Measurements from ENCODE around the gene AIFM3.
"Not testable (repeated sequence)": the region's sequence is repeated elsewhere in the genome, so short reads cannot be mapped to it uniquely, and the experiment has no call there.

AIFM3 gene

GRCh38 chr22:21001601-21002325 is 34.7 kb downstream of the AIFM3 start, which contains the start of gene THAP7:
Gene THAP7, minus strand, starts transcription at chr22:21002118. Its CDS starts 207 bp downstream, at chr22:21001911.
- peak within 1 kb of the TSS; percentile 86 for H3K9ac ChIP-seq (ENCODE audit: insufficient read length)
- H3K4me3 ChIP-seq = peak within 1 kb of the TSS; percentile 89
- peak; percentile 90 for TF ChIP-seq POLR2AphosphoS5 (IDR thresholded peaks at IDR 0.05; ENCODE audit: borderline replicate concordance, low read depth, low read length)
- no peak for TF ChIP-seq EZH2 (IDR thresholded peaks at IDR 0.05)
- H3K27ac ChIP-seq = peak within 1 kb of the TSS; percentile 89
- peaks cover 15% of the 10 kb centered on the region; the same call in 1 of the 2 replicates for H3K36me3 ChIP-seq (ENCODE audit: insufficient read depth, low read length)
- peak; percentile 68 for DNase-seq (ENCODE audit: low read depth, low spot score)
- no peaks in the 10 kb centered on the region for H3K9me3 ChIP-seq (ENCODE audit: low read depth, low read length)

- no peak overlapping the region for H3K9ac ChIP-seq (ENCODE audit: insufficient read length)
- H3K4me3 ChIP-seq = no peak overlapping the region
- H3K36me3 ChIP-seq (ENCODE audit: insufficient read depth, low read length) = peaks cover 15% of the 10 kb centered on the region; the same call in 1 of the 2 replicates
- DNase-seq (ENCODE audit: low read depth, low spot score) = no peak
- no peak for TF ChIP-seq EZH2 (IDR thresholded peaks at IDR 0.05)
- no peak for TF ChIP-seq POLR2AphosphoS5 (IDR thresholded peaks at IDR 0.05; ENCODE audit: borderline replicate concordance, low read depth, low read length)
- no peak for TF ChIP-seq FOXP2 (optimal IDR thresholded peaks at IDR 0.05; ENCODE audit: control extremely low read depth, extremely low read length, insufficient read depth)
- H3K27ac ChIP-seq = no peak overlapping the region
- H3K9me3 ChIP-seq (ENCODE audit: low read depth, low read length) = no peaks in the 10 kb centered on the region
Observed at GRCh38 chr22:21003782-21004181, 36.7 kb downstream of the AIFM3 start.

DNA sequence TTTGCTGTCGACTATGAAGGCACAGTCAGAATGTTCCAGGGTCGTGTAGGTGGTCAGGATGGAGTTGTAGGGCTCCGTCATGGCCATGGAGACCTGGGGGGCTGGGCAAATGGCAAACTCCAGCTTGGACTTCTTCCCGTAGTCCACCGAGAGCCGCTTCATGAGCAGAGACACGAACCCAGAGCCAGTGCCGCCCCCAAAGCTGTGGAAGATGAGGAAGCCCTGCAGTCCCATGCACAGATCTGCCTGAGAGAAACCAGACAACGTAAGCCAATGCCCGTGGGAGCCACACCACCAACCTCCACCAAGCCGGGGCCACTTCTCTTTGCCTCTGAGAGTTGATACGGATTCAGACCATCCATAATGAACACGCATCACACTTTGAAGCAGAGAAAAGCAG is 42.2 kb downstream of the AIFM3 start:
- H3K36me3 ChIP-seq (ENCODE audit: insufficient read depth, low read length); H3K27ac ChIP-seq; H3K9me3 ChIP-seq (ENCODE audit: low read depth, low read length); H3K9ac ChIP-seq (ENCODE audit: insufficient read length); H3K4me3 ChIP-seq; DNase-seq (ENCODE audit: low read depth, low spot score): not testable (repeated sequence)

GRCh38 chr22:21009638-21010425 is 42.8 kb downstream of the AIFM3 start:
- Histone ChIP-seq H3K9me3 (ENCODE audit: low read depth, low read length) (no peaks in the 10 kb centered on the region), H3K27ac (no peak overlapping the region), H3K9ac (ENCODE audit: insufficient read length) (no peak overlapping the region), H3K4me3 (no peak overlapping the region), H3K36me3 (ENCODE audit: insufficient read depth, low read length) (no peaks in the 10 kb centered on the region)
- TF ChIP-seq FOXP2 (optimal IDR thresholded peaks at IDR 0.05; ENCODE audit: control extremely low read depth, extremely low read length, insufficient read depth) = no peak
- no peak for TF ChIP-seq EZH2 (IDR thresholded peaks at IDR 0.05)
- TF ChIP-seq POLR2AphosphoS5 (IDR thresholded peaks at IDR 0.05; ENCODE audit: borderline replicate concordance, low read depth, low read length) = no peak
- DNase-seq (ENCODE audit: low read depth, low spot score) = peak; percentile 32

- Histone ChIP-seq H3K27ac (no peak overlapping the region), H3K4me3 (no peak overlapping the region), H3K9me3 (ENCODE audit: low read depth, low read length) (no peaks in the 10 kb centered on the region), H3K36me3 (ENCODE audit: insufficient read depth, low read length) (no peaks in the 10 kb centered on the region), H3K9ac (ENCODE audit: insufficient read length) (no peak overlapping the region)
- TF ChIP-seq FOXP2 (optimal IDR thresholded peaks at IDR 0.05; ENCODE audit: control extremely low read depth, extremely low read length, insufficient read depth) (no peak), POLR2AphosphoS5 (IDR thresholded peaks at IDR 0.05; ENCODE audit: borderline replicate concordance, low read depth, low read length) (no peak), EZH2 (IDR thresholded peaks at IDR 0.05) (no peak)
- no peak for DNase-seq (ENCODE audit: low read depth, low spot score)
Observed at GRCh38 chr22:21010426-21011113, 43.5 kb downstream of the AIFM3 start.

DNA sequence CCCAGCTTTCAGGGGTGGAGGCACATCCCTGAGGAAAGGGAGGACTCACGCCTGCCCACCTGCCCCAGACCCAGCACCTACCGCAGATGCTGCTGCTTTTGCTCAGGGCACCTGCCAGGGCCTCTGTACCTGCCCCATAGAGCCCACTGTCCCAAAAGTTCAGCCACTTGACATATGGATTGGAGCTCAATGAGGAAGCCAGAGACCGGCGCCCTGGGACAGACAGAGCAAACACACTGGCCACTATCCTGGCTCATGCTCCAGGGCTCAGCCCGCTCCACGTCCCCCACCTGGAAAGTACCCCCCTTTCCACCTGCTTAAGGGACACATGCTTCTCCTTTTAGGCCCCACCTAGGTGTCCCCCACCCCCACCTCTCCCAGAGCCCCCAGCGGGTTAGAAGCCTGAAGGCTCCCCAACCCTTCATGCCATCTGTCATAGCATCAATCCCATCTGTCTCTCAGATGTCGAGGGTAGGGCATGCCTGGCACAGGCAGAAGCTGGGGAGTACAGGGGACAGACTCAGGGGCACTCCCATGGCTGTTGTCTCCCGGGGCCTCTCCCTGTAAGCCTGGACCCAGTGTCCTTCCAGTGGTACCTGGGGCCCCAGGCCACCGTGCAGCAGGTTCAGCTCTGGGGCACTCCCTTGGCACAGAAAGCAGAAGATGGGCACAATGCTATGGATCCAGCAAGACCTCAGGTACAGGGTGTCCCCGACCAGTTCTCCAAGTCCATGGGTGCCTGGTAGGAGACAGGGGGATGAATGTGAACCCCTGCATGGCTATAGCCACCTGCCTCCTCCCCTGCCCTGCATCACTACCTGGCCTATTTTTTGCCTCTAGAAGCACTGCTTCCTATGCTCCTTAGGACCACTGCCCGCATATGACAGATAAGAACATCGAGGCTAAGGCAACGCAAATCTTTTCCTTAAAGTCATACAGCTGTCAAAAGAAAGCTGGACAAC is 45.7 kb downstream of the AIFM3 start:
- Histone ChIP-seq H3K36me3 (ENCODE audit: insufficient read depth, low read length) (no peaks in the 10 kb centered on the region), H3K27ac (0 out of 2 replicates have a peak overlapping the region, but pooled peaks have one; percentile 47), H3K4me3 (no peak overlapping the region), H3K9ac (ENCODE audit: insufficient read length) (no peak overlapping the region), H3K9me3 (ENCODE audit: low read depth, low read length) (no peaks in the 10 kb centered on the region)
- TF ChIP-seq EZH2 (IDR thresholded peaks at IDR 0.05) (no peak), POLR2AphosphoS5 (IDR thresholded peaks at IDR 0.05; ENCODE audit: borderline replicate concordance, low read depth, low read length) (no peak), FOXP2 (optimal IDR thresholded peaks at IDR 0.05; ENCODE audit: control extremely low read depth, extremely low read length, insufficient read depth) (no peak)
- DNase-seq (ENCODE audit: low read depth, low spot score) = no peak

DNA sequence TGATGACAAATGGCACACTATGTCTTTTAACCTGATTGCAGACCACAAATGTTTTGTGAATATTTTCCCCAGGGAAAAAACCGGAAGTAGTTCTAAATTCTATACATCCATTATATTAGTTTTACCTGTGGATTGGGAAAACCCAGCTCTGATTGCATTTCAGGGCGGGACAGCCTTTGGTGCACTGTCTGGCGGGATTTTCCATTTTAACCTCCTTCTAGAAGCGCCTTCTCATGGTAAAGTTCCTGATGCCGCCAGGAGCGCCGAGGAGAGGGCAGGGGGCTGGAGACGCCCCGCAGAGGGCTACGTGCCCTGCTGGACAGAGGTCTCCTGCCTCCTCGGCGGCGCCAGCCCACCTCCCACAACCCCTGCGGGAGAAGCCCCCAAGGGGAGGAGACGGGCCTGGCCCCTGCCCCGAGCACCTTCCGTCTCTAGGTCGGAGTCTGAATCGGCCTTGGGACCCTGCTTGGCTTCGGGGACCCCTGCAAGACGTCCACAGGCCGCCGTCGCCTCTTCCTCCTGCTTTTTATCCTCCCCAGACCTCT is 46.7 kb downstream of the AIFM3 start:
- H3K36me3 ChIP-seq (ENCODE audit: insufficient read depth, low read length) = no peaks in the 10 kb centered on the region
- DNase-seq (ENCODE audit: low read depth, low spot score) = no peak
- TF ChIP-seq FOXP2 (optimal IDR thresholded peaks at IDR 0.05; ENCODE audit: control extremely low read depth, extremely low read length, insufficient read depth) (no peak), POLR2AphosphoS5 (IDR thresholded peaks at IDR 0.05; ENCODE audit: borderline replicate concordance, low read depth, low read length) (peak; percentile 76; the same call in 1 of the 2 replicates), EZH2 (IDR thresholded peaks at IDR 0.05) (no peak)
- H3K9ac ChIP-seq (ENCODE audit: insufficient read length) = peak overlapping the region; percentile 2
- peak overlapping the region; percentile 71 for H3K4me3 ChIP-seq
- H3K27ac ChIP-seq = peak overlapping the region; percentile 47
- H3K9me3 ChIP-seq (ENCODE audit: low read depth, low read length) = no peaks in the 10 kb centered on the region
